ENCODE results near the gene TNFAIP1.

- TF ChIP-seq CTCF (IDR thresholded peaks at IDR 0.05) (no peak), POLR2A (IDR thresholded peaks at IDR 0.05) (no peak)
Observed at GRCh38 chr17:28372203-28372944, 36.8 kb downstream of the TNFAIP1 start.
